Tibial nerve (tissue), 4 donors: ENCODE data around the gene NTRK3. TPM values are rescaled to one million over a fixed set of nuclear protein-coding genes. Genes with fewer than 3 reads are reported as not detected.

Experiments
- DNase-seq, 2 donors: peaks; one replicate each; pipeline ENCODE4 v3.0.0-alpha.2; 2019; ENCODE audit warnings: low spot score in 2 of 2
- H3K27ac ChIP-seq, 4 donors: fragments of 200-600 bp; sonication (generic) in 3 of 4; one replicate each; pipeline ENCODE4 v1.5.1; 2017 to 2019; ENCODE audit warnings: mild to moderate bottlenecking in 1 of 4
- H3K27me3 ChIP-seq, 2 donors: fragments of 200-600 bp; sonication (generic) in 1 of 2; one replicate each; pipeline versions ENCODE4 v1.5.1 to v1.6.0; 2017 to 2019
- H3K36me3 ChIP-seq, 3 donors: fragments of 200-600 bp; sonication (generic); one replicate each; pipeline ENCODE4 v1.5.1; 2018 to 2019
- H3K4me1 ChIP-seq, 4 donors: fragments of 200-600 bp; sonication (generic) in 3 of 4; one replicate each; pipeline ENCODE4 v1.5.1; 2017 to 2019
- H3K4me3 ChIP-seq, 4 donors: fragments of 200-600 bp; sonication (generic) in 3 of 4; one replicate each; pipeline ENCODE4 v1.5.1; 2017 to 2019; ENCODE audit warnings: mild to moderate bottlenecking in 1 of 4, moderate library complexity in 1 of 4
- H3K9me3 ChIP-seq, 4 donors: fragments of 200-600 bp; sonication (generic) in 3 of 4; one replicate each; pipeline ENCODE4 v1.5.1; 2017 to 2019
- EP300 ChIP-seq, 2 donors: sonication (generic); formaldehyde crosslinking; IDR thresholded peaks; one replicate each; pipeline ENCODE4 v1.6.1; 2017; ENCODE audit warnings: antibody characterized with exemption in 2 of 2, mild to moderate bottlenecking in 1 of 2
- POLR2A ChIP-seq, 2 donors: fragments of 450-650 bp; IDR thresholded peaks; one replicate each; pipeline ENCODE4 v1.6.1; 2017; ENCODE audit warnings: antibody characterized with exemption in 2 of 2, mild to moderate bottlenecking in 2 of 2, moderate library complexity in 2 of 2
- WGBS, 2 donors: methylation state at CpG; one replicate each; pipeline ENCODE4 v1.1.5; 2018; 5-methylcytosine and 5-hydroxymethylcytosine counted together
- total RNA-seq, 4 donors: library from RNA; depleted of rRNA; stranded (reverse); fragments of >200 nt; gene quantifications; one replicate each; pipeline ENCODE4 v1.1.0, GENCODE V29; 2016
- TF ChIP-seq, protein P1 (sequence below), 5 experiments: fragments of 200-600 bp in 3 of 5; fragments of 450-650 bp in 2 of 5; sonication (generic) in 3 of 5; IDR thresholded peaks; one replicate each; pipeline ENCODE4 v1.5.1; 2016 to 2019; ENCODE audit warnings: antibody characterized with exemption in 5 of 5, mild to moderate bottlenecking in 3 of 5, moderate library complexity in 2 of 5

NTRK3 gene
- total RNA-seq, 4 donors from 2014 or later: 53.4 to 85.9 (median 83.6) TPM

DNA sequence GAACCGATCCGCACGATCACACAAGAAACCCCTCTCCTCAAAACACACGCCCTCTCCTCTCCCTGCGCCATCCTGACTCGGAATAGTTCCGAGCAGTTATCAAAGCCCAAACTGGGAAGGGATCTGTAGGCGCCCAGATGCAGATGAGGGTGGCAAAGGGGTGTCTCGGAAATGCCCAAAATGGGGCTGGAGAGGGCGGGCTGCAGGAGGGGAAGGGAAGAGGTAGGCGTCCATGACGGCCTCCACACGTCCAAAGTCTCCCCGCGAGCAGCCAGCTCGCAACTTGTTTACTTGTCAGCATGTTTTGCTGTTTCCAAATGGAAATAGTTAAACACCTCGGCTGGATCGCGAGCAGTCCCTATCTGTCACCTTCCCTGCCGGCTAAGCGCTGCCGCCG lies 1.5 kb downstream of the NTRK3 start:
- H3K27ac ChIP-seq: peak overlapping the region in 2 of 4 donors; percentile 33 to 77

DNA sequence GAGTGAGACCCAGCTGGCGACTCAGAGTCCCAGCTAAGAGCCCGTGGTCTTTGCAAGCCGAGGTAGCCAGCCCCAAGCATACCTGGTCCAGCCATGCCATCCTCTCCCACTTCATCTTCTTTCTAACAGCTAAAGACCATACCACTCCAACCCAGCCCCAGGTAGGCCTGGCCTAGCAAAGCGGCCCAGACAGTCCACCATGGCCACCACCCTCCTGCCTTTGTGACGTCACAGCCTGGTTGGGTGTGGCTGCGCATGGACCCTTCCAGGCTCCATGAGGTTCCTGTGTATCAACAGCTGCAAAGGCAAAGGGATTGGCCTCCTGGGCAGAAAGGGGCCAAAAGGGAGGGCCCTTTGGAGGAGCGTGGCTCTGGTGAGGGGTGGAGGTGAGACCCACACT lies 4.1 kb downstream of the NTRK3 start:
- Histone ChIP-seq H3K27me3 (peaks cover 0 to 10% of the 10 kb centered on the region in 2 donors), H3K27ac (no peak overlapping the region), H3K4me1 (peaks cover 0 to 60% (median 5%) of the 10 kb centered on the region in 4 donors), H3K4me3 (no peak overlapping the region), H3K36me3 (no peaks in the 10 kb centered on the region), H3K9me3 (no peaks in the 10 kb centered on the region)
- 87 to 92% methylated on average over 7 of the region's 7 CpGs for WGBS, 2 donors
- TF ChIP-seq POLR2A (IDR thresholded peaks at IDR 0.05) (no peak), EP300 (IDR thresholded peaks at IDR 0.05) (no peak)
- TF ChIP-seq, protein P1, sequence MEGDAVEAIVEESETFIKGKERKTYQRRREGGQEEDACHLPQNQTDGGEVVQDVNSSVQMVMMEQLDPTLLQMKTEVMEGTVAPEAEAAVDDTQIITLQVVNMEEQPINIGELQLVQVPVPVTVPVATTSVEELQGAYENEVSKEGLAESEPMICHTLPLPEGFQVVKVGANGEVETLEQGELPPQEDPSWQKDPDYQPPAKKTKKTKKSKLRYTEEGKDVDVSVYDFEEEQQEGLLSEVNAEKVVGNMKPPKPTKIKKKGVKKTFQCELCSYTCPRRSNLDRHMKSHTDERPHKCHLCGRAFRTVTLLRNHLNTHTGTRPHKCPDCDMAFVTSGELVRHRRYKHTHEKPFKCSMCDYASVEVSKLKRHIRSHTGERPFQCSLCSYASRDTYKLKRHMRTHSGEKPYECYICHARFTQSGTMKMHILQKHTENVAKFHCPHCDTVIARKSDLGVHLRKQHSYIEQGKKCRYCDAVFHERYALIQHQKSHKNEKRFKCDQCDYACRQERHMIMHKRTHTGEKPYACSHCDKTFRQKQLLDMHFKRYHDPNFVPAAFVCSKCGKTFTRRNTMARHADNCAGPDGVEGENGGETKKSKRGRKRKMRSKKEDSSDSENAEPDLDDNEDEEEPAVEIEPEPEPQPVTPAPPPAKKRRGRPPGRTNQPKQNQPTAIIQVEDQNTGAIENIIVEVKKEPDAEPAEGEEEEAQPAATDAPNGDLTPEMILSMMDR (IDR thresholded peaks at IDR 0.05): no peak
- no peak for DNase-seq

More for the DNA sequence above, 1.5 kb downstream of the NTRK3 start:
- DNase-seq: no peak
- peak overlapping the region; percentile 34 to 70 (median 45) for H3K4me3 ChIP-seq
- H3K27me3 ChIP-seq: peaks cover 0 to 10% of the 10 kb centered on the region in 2 donors
- no peaks in the 10 kb centered on the region for H3K36me3 ChIP-seq
- TF ChIP-seq EP300 (IDR thresholded peaks at IDR 0.05) (no peak), POLR2A (IDR thresholded peaks at IDR 0.05) (no peak)
- TF ChIP-seq, protein P1 (IDR thresholded peaks at IDR 0.05): no peak
- H3K9me3 ChIP-seq: no peaks in the 10 kb centered on the region
- 4 to 7% methylated on average over 23 of the region's 23 CpGs for WGBS, 2 donors
- H3K4me1 ChIP-seq: peaks cover 0 to 54% (median 2%) of the 10 kb centered on the region in 4 donors

DNA sequence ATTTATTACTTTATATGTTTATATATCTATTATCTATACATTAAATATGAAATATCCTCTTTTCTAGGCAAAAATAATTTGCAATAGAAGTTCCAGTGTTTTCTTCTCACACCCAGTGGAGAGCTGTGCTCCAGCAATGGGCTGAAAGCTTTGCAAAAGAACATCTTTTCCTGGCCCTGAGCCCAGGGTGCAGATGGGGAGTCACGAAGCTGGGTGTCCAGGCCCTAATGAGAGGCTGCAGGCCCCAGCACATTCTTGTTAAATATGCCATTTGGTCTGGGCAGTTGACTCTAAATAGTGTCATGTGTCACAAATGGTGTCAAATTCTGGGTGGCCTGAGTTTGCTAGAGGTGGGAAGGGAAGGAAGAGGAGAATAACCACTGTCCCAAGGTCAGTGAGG lies 5.7 kb downstream of the NTRK3 start:
- no peak overlapping the region for H3K27ac ChIP-seq
- TF ChIP-seq POLR2A (IDR thresholded peaks at IDR 0.05): no peak
- H3K9me3 ChIP-seq: no peaks in the 10 kb centered on the region
- no peak for DNase-seq
- H3K27me3 ChIP-seq: peaks cover 0 to 10% of the 10 kb centered on the region in 2 donors
- no peak overlapping the region for H3K4me3 ChIP-seq
- no peaks in the 10 kb centered on the region for H3K36me3 ChIP-seq
- WGBS, 2 donors: 10 to 22% methylated on average over 1 of the region's 1 CpG
- H3K4me1 ChIP-seq: peaks cover 0 to 59% (median 6%) of the 10 kb centered on the region in 4 donors

DNA sequence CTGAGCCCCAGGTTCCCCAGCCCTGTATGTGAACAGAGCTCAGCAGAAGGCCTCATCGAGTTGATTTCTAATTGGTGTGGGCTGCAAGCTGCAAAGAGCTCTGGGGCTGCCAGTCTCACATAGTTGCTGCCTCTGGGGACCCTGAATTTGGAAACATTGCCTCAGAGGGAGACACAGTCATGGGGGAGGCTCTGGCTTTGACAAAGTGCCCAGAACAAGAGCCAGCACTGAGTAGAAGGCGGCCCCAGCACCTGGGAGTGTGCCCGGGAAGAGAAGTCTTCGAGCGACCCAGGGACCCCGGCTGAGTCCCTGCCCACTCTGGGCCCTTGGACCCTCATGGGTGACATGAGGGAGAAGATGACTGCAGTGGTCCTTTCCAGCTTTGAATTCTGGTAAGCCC lies 7.3 kb downstream of the NTRK3 start:
- WGBS, 2 donors: 88 to 94% methylated on average over 6 of the region's 6 CpGs
- TF ChIP-seq EP300 (IDR thresholded peaks at IDR 0.05): peak in 1 of 2 donors; percentile 11
- TF ChIP-seq, protein P1 (IDR thresholded peaks at IDR 0.05): no peak
- H3K4me3 ChIP-seq: no peak overlapping the region
- H3K27me3 ChIP-seq: peaks cover 0 to 5% of the 10 kb centered on the region in 2 donors
- H3K36me3 ChIP-seq: no peaks in the 10 kb centered on the region
- peaks cover 0 to 44% (median 6%) of the 10 kb centered on the region in 4 donors for H3K4me1 ChIP-seq
- no peaks in the 10 kb centered on the region for H3K9me3 ChIP-seq
- H3K27ac ChIP-seq: peak overlapping the region in 1 of 4 donors; percentile 13
- DNase-seq: no peak

DNA sequence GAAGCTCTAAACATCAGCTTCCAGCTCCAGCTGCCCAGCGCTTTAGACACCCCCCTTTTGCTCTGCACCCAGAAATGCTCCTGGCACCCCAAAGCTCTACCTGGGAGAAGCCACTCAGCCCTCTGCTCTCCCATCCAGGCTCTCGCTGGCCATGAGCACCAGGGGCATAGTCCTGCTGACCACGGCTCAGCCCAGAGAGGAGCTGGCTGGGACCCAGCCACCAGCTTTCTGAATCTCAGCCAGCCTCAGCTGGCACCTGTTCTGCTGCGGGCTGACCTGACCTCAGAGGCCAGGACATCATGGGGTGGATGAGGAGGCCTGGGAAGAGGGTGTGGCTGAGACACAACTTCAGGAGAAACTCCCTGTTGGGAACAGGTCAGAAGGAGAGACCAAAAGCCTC lies 8.6 kb downstream of the NTRK3 start:
- no peak for DNase-seq
- Histone ChIP-seq H3K4me1 (peaks cover 0 to 35% (median 6%) of the 10 kb centered on the region in 4 donors), H3K4me3 (no peak overlapping the region), H3K27me3 (no peaks in the 10 kb centered on the region), H3K27ac (peak overlapping the region in 1 of 4 donors; percentile 42), H3K36me3 (no peaks in the 10 kb centered on the region), H3K9me3 (no peaks in the 10 kb centered on the region)
- WGBS, 2 donors: 68 to 73% methylated on average over 4 of the region's 4 CpGs
- TF ChIP-seq, protein P1 (IDR thresholded peaks at IDR 0.05): no peak
- TF ChIP-seq POLR2A (IDR thresholded peaks at IDR 0.05) (no peak), EP300 (IDR thresholded peaks at IDR 0.05) (no peak)
